HG03175 (cell line): Measurements from ENCODE around the gene ADAMTS17.

Experiments
- ATAC-seq: cut with Tn5 transposase; IDR thresholded peaks from one replicate; pipeline ENCODE4 v1.9.1; 2021; ENCODE audit warnings: mild to moderate bottlenecking, moderate library complexity; ENCODE audit not compliant: unreplicated experiment

The ADAMTS17 gene, protein sequence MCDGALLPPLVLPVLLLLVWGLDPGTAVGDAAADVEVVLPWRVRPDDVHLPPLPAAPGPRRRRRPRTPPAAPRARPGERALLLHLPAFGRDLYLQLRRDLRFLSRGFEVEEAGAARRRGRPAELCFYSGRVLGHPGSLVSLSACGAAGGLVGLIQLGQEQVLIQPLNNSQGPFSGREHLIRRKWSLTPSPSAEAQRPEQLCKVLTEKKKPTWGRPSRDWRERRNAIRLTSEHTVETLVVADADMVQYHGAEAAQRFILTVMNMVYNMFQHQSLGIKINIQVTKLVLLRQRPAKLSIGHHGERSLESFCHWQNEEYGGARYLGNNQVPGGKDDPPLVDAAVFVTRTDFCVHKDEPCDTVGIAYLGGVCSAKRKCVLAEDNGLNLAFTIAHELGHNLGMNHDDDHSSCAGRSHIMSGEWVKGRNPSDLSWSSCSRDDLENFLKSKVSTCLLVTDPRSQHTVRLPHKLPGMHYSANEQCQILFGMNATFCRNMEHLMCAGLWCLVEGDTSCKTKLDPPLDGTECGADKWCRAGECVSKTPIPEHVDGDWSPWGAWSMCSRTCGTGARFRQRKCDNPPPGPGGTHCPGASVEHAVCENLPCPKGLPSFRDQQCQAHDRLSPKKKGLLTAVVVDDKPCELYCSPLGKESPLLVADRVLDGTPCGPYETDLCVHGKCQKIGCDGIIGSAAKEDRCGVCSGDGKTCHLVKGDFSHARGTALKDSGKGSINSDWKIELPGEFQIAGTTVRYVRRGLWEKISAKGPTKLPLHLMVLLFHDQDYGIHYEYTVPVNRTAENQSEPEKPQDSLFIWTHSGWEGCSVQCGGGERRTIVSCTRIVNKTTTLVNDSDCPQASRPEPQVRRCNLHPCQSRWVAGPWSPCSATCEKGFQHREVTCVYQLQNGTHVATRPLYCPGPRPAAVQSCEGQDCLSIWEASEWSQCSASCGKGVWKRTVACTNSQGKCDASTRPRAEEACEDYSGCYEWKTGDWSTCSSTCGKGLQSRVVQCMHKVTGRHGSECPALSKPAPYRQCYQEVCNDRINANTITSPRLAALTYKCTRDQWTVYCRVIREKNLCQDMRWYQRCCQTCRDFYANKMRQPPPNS

DNA sequence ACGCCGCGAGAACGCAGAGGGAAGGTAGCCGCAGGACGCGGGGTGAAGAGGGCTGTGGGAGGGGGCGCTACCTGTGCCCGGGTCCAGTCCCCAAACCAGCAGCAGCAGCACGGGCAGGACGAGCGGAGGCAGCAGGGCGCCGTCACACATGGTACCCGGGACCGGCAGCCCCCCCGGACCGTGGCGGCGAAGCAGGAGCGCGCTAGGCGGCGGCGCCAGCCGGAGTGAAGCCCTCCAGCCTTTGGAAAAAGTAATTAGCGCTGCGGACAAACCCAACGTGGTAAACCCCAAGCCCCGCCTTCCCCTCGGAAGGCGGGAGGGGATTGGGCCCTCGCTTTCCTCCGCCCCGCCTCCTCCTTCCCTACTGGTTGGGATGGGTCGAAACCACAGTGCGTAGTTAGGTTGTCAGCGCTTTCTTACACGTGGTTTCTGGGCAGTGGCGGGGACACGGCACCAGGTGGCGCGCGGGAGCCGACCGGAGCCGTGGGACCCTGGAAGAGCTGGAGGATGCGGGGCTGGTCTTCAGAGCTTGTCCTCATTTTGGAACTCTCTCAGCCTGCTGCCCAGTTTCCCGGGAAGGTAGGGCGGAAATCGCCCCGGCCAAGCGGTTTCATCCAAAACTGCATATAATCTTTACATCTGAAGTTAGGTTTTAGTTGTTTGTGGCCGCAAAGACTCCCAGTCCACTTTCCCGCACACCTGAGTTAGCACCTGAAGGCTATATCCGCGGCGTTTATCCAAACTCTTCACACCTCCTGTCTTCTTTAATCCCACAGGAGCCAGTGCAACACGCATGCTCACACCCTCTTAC is at the start of gene ADAMTS17:
ADAMTS17 (minus strand) TSS at position 226 of the 811 bp plus-strand sequence; CDS start at position 150, 76 bp downstream.
- peak; percentile 95 for ATAC-seq

DNA sequence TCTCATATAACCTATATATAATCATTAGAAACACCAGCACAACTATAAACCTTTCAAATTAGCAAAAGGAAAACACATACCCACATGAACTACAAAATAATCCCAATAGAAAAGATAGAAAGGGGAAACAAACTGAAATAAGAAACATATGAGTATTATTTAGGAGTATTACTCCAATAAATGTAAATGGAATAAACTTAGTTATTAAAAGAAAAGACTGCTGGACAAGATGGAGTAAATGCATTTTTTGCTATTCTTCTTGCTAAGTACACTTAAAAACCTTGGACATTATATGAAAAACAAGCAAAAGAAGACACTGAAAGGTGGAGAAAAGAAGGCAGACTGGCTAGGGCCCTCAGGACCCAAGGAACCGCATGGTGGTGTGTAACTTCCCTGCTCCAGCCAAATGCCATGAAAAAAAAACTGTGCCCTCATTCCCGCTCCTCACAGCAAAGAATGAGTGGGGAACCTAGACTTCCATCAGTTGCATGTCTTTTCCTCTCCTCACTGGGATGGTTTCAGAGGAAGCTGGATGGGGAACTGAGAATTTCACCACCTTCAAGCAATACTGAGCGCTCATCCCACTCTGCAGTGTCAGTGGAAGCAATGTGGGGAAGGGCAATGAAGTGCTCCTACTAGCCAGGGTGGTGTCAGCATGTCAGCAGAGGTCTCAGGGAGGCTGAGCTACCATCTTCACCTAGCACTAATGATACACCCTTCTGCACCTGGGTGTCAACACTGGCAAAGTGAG is 43.7 kb upstream of the ADAMTS17 start:
- no peak for ATAC-seq

DNA sequence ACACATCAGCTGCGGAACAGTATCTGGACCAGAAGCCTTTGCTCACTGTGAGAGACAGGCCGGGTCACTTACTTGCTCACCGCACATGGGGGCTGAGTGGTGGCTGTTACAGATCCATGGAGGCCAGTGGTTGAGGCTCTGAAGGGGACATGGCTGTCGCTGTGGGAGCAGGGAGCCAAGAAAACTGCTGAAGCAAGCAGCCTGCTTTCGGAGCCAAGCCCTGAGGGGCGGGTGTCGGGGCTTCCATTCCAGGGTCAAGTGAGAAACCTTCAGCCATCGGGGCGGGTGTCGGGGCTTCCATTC is 42.3 kb upstream of the ADAMTS17 start:
- no peak for ATAC-seq

DNA sequence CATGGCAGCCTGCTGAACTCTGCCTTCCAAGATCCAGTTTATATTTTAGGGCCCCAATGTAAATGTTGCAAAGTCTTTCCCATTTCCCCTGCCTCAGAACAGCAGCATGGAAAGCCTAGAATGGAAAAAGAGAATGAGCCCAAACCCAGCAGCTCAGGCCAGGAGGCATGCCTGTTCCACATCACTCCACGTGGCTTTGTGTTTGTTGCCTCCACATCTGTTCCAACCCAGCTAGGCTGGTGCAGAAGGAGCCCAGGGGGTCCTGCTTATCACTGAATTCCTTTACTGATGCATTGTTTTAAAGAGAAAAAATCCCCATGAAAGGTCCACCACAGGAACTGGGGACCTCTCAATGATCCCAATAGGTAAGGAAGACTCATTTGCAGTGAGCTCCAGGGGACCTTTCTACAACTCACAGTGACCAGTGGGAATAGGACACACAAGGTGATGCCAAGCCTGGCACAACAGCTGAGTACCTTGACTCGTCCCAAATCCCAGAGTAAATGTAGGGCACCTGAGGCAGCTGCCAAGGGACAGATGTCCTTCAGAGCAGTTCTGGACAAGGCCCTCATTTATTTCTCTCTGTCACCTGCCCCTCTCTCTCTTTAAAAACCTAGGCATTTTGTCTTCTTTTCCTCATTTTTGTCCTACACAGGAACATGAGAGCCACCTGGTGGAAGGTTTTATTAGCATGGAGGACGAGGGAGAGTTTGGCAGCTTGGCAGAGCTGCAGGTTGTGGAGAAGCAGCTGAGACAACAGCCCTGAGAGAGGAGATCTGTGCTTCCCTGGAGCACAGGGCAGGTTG is 41.7 kb upstream of the ADAMTS17 start:
- no peak for ATAC-seq

DNA sequence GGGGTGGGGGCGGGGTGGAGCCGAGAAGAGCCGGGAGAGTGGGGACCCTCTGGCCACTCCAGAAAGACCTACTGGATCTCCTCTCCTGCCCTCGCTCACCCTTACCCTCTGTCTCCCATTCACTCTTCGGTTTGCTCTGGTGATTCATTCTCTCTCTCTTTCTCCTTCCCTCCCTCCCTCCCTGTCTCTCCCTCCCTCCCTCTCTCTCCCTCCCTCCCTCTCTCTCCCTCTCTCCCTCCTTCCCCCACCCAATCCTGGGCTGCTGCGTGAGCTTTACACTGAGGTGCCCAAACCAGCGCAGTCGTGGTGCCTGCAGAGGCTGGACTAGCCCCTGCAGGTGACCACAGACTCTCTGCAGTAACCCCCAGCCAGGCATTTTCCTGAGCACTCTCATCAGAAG is 32.2 kb upstream of the ADAMTS17 start:
- no peak for ATAC-seq

DNA sequence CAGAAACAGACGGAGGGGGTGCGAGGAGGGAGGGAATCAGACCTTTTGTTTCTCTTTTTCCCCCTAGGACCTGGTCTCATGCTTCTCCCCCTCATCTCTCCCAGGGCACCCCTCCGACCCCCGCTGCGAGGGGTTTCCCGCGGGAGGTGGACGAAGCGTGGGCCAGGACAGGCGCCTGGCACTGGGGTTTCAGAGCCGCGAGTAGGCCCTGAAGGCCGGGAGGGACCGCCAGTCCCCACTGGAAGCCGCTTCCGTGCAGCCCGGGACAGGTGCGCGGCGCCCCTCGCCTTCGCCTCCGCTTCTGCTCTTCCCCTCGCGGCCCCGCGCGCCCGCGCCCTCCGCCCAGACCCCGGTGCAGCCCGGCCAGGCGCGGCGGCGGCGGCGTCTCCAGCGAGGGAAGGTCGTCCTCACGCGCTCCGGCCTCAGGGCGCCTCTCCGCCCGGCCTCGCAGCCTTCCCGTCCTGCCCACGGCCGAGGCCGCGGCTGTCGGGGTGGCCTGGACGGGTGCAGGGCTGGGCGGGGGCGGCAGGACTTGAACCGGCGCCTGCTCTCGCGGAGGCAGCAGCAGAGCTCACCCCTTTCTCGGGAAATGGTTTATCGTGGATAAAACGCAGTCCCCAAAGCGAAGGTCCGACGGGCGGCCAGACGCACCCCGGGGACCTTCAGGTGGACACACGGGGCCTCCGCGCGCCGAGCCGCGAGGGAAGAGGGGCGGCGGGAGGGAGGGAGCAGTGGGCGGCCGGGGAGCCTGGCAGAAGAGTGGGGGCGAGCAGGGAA is 31.5 kb upstream of the ADAMTS17 start:
- ATAC-seq = no peak

DNA sequence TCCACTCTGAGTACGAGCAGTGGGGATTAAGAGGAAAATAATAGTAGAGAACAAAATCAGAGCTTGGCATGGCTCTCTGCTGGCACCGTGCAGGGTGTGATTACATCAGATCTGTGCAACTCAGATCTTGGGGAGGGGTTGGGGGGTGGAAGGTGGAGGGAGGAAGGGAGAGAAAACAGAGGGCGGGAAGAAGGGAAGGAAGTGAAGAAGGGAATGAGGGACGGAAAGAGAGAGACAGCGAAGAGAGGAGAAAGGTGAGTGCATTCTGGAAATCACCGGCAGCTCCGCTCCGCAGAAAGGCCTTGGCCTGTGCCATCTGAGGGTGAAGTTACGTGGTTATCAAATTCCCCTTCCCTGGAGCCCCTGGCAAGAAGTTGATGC is 31.0 kb upstream of the ADAMTS17 start:
- ATAC-seq = no peak

DNA sequence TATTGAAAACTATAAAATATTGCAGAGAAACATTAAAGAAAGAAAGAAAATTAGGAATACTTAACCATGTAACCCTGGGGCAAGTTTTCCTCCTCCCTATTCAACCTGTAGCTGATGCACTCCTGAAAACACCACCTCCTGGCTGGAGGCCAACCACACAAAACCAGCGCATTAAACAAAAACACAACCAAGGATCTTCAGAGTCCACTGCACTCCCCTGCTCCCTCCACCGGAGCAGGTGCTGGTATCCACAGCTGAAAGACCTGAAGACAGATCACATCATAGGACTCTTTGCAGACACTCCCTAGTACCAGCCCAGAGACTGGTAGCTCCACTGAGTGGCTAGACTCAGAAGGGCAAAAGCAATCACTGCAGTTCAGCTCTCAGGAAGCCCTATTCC is 13.6 kb upstream of the ADAMTS17 start:
- no peak for ATAC-seq

DNA sequence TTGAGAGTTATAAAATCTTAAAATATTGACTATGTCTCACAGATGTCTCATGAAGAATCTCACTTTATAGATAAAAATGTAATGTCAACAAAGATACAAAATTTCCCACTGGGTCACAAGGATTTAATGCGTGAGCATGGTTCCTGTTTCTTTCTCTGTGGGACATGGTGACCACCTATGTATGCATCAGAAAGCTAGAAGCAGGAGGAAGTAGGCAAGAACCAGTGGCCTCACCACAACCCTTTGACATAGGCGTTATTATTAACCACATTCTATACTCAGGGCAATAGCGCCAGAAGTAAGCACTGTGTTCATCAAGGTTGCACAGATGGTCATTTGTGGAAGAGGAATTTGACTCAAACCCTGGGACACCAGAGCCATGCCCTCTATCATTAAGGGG is 11.7 kb upstream of the ADAMTS17 start:
- ATAC-seq = no peak

DNA sequence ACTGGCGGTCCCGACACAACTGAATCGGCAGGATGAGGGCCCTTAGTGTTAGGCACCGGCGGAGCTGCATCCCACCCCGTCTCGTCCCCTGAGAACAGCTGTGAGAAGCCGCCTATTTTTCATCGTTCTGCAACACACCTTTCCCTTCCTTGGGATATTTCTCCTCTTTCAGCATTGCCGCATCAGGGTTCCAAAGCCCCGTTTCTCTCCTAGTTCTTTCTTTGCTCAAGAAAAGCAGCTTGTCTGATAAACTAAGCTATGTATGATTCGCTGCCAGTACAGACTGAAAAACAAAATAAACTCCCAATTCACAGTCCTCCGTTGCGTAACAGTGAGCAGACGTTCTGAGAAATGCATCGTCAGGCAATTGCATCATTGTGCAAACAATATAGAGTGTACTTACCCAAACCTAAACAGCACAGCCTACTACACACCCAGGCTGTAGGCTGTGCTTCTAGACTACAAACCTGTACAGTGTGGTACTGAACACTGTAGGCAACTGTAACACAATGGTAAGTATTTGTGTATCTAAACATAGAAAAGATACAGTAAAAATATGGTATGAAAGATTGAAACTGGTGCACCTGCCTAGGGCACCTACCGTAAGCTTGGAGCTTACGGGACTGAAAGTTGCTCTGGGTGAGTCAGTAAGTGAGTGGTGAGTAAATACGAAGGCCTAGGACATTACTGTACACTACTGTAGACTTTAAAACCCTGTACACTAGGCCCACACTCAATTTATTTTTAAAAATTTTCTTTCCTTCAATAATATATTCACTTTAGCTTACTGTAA is 8.9 kb upstream of the ADAMTS17 start:
- ATAC-seq = no peak

DNA sequence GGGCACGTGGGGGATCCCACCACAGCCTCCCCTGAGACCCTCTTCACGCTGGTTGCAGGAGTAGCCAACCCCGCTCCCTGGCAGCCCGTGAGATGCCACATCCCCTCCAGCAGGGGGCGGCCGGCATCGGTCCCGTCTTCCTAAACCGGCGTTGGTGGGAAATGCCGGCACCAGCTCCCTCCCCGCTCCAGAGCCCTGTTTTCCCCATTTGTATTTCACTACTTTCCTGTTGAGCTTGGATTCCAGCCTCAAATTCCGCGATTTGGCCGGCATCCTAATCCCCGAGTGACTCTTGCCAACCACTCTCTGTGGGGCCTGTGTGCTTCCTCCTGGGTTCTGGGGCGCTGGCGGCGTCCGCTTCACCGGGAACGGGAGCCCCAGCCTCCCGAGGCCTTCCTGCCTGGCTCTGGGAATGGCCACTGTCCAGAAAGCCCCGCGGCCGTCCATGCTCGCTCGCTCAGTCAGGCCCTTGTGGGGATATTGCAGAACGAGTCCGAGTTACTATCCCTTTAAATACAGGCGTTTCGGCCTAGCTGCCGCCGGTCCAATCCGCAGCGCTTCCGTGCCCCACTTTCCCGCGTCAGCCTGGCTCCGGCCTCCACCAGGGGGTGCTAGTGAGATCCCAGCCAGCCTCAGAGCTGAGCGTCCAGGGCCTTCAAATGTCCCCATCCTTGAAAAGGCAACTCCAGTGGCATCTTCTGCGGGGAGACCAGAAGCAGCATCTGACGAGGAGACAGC is 8.1 kb upstream of the ADAMTS17 start:
- ATAC-seq = peak; percentile 94

DNA sequence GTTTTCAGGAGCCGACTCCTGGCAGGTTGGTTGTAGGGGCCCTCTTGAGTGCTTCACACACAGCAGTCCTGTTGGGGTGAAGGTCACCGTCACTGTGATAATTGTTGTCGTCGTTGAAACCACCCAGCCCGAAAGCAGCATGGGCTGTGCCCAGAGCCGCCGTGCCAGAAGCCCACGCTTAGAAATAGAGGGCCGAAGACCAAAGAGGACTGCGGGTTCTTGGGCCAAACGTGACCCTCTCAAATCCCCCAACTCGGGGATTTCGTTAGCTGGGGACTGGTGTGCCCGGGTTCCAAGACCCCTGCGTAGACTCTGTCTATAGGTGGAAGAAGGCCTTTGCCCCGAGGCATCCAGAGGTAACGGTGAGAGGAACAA is 7.5 kb upstream of the ADAMTS17 start:
- ATAC-seq = no peak

DNA sequence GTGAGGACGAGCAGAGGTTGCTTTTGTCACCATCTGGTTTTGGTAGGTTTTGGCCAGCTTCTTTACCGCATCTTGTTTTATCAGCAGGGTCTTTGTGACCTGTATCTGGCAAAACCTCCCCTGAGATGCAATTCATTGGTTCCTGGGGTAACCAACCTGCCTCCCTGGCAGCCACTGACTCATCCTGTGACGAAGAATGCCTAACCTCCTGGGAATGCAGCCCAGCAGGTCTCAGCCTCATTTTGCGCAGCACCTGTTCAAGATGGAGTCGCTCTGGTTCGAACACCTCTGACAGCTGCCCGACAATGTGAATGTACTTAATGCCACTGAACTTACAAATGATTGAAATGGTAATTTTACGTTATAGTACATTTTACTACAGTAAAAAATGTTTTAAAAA is 6.8 kb upstream of the ADAMTS17 start:
- no peak for ATAC-seq

DNA sequence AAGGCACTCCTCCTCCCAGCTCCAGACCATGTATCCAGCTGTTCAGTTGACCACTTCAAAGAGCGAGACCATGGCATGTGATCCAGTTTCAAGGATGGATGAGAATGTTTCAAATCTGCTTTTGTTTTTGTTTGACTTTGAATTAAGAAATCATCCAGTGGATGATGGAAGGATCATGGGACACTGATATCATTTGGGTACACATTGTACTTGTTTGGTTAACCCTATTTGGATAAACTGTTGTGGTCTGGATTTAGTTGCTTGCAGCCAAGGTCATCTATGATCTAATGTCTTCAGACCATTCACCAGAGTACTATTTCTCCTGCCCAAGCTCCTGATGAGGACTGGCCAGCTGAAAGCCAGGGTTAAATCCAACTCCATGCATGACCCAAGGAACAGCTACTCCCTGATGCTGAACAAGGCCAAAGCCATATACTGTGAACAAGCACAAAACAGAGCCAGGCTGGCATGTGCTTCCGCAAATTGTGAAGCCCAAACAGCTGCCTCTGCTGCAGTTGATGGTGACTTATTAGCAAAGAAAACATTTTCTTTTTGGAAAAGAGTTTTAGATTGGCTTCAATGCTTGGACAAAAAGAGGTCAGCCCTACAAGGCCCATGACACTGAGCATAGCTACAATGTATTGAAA is 5.2 kb upstream of the ADAMTS17 start:
- no peak for ATAC-seq

DNA sequence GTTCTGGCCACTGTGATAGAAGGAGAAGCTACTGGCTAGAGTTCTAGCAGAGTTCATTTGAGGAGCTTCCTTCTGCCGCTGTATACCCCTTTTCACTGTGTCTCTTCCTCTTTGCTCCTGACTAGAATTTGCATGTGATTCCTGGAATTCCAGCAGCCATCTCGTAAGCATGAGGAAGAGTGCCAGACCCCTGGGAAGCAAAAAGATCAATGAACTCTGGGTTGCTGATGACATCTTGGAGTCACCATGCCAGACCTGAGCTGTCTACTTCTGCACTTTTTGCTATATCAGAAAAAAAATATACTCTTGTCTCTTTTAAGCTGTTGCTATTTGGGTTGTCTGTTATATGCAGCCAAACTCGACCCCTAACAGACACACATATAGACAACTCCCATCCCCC is 3.7 kb upstream of the ADAMTS17 start:
- ATAC-seq = no peak

DNA sequence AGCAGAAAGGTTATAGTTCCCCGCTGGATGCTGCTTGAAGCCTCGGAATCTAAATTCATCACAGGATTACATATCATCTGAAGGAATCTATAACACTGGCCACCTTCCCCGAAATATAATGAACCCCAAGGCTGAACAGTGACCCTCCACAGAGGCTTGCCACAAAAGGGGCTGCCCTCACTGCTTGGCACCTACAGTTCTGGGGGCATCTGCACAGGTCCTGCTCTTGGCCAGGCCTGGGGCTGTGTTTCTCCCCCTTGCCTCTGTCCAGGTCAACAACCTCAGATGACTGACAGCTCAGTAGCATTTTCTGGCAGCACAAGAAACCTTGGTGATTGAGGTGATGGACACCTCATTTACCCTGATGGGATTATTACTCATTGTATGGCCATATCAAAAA is 1.5 kb upstream of the ADAMTS17 start:
- ATAC-seq = no peak

DNA sequence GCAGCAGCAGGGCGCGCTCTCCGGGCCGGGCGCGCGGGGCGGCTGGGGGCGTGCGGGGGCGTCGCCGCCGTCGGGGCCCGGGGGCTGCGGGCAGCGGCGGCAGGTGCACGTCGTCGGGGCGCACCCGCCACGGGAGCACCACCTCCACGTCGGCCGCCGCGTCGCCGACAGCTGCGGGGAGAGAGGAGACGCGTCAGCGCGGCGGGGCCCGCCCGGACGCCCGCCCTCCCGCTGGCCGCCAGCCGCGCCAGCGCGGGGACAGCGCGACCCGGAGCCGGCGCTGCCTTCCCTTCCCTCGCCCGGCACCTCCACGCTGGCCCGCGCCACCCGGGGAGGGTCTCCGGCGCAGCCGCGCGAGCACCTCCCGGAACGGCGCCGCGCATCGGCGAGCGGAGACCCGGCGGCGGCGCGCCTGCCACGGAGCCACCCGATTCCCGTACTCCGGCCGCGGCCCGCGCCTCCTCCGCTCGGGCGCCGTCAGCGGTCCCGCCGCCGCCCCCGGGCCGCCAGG is 481 bp downstream of the ADAMTS17 start:
- ATAC-seq = peak; percentile 9
